ENCODE measurements around the gene MYLK4.

- no peak for TF ChIP-seq CTCF (IDR thresholded peaks at IDR 0.05)
- no peak for TF ChIP-seq POLR2A (IDR thresholded peaks at IDR 0.05)
These were observed 98.1 kb downstream of the MYLK4 start for GRCh38 chr6:2652611-2653010.
